Karpas-422 (cell line): Measurements from ENCODE around the gene LTK. TPM values are rescaled to one million over a fixed set of nuclear protein-coding genes. Genes with fewer than 3 reads are reported as not detected.

ENCODE experiments used
- DNase-seq: peaks from one replicate; pipeline ENCODE4 v3.0.0-alpha.2; 2015
- H2AFZ ChIP-seq: fragments of 200-600 bp; sonication (generic); 2 replicates; pipeline ENCODE4 v1.6.1; 2014; ENCODE audit warnings: antibody characterized with exemption, low read length, mixed read lengths
- H3K27ac ChIP-seq: fragments of 200-600 bp; sonication (generic); 2 replicates; pipeline ENCODE4 v1.5.1; 2014; ENCODE audit warnings: mild to moderate bottlenecking, low read length, moderate library complexity
- H3K27me3 ChIP-seq: fragments of 200-600 bp; sonication (generic); 2 replicates; pipeline ENCODE4 v1.6.1; 2014; ENCODE audit warnings: low read length, mixed read lengths
- H3K36me3 ChIP-seq: fragments of 200-600 bp; sonication (generic); 2 replicates; pipeline ENCODE4 v1.6.1; 2014; ENCODE audit warnings: low read length, mixed read lengths; ENCODE audit not compliant: insufficient read depth
- H3K4me1 ChIP-seq: fragments of 200-600 bp; sonication (generic); 2 replicates; pipeline ENCODE4 v1.6.1; 2014; ENCODE audit warnings: mild to moderate bottlenecking, low read length, mixed read lengths
- H3K4me2 ChIP-seq: fragments of 200-600 bp; sonication (generic); 2 replicates; pipeline ENCODE4 v1.6.1; 2014; ENCODE audit warnings: low read length, low read depth, mild to moderate bottlenecking; ENCODE audit not compliant: poor library complexity, severe bottlenecking
- H3K4me3 ChIP-seq: fragments of 200-600 bp; sonication (generic); 2 replicates; pipeline ENCODE4 v1.5.1; 2014; ENCODE audit warnings: mild to moderate bottlenecking, antibody characterized with exemption, low read length, mixed read lengths
- H3K79me2 ChIP-seq: fragments of 200-600 bp; sonication (generic); 2 replicates; pipeline ENCODE4 v1.6.1; 2014; ENCODE audit warnings: mild to moderate bottlenecking, low read length, mixed read lengths
- H3K9ac ChIP-seq: fragments of 200-600 bp; sonication (generic); 2 replicates; pipeline ENCODE4 v1.6.0; 2014; ENCODE audit warnings: low read length
- H3K9me2 ChIP-seq: fragments of 200-600 bp; sonication (generic), shearing (Covaris generic); replicated peaks from 2 replicates; pipeline ENCODE4 v1.6.0; 2014; ENCODE audit warnings: mild to moderate bottlenecking, low read length, moderate library complexity; ENCODE audit not compliant: insufficient read depth
- H3K9me3 ChIP-seq: fragments of 300-700, 200-600 bp; sonication (generic); 2 replicates; pipeline ENCODE4 v1.6.1; 2014; ENCODE audit warnings: low read length, mixed read lengths
- H4K20me1 ChIP-seq: fragments of 200-600 bp; sonication (generic); 2 replicates; pipeline ENCODE4 v1.6.1; 2014; ENCODE audit warnings: mild to moderate bottlenecking, antibody characterized with exemption, low read length, low read depth; ENCODE audit not compliant: insufficient read depth
- total RNA-seq: library from RNA; depleted of rRNA; stranded (reverse); fragments of >200 nt; shearing (Covaris generic); gene quantifications from 2 replicates; pipeline ENCODE4 v1.2.3, GENCODE V29; 2014; ENCODE audit warnings: low replicate concordance

Gene LTK
- total RNA-seq, 1 experiment from 2014 or later: 0.78 TPM

- Histone ChIP-seq H3K79me2 (no peaks in the 10 kb centered on the region), H3K4me2 (peak overlapping the region; percentile 84), H3K9ac (0 out of 2 replicates have a peak overlapping the region, but pooled peaks have one; percentile 59), H4K20me1 (no peaks in the 10 kb centered on the region), H3K27ac (no peak overlapping the region), H3K4me1 (peaks cover 26% of the 10 kb centered on the region), H3K27me3 (no peaks in the 10 kb centered on the region), H3K9me3 (no peaks in the 10 kb centered on the region), H3K36me3 (no peaks in the 10 kb centered on the region), H3K4me3 (peak overlapping the region; percentile 68), H2AFZ (peak overlapping the region; percentile 51; the same call in 1 of the 2 replicates), H3K9me2 (no peaks in the 10 kb centered on the region)
- peak; percentile 92 for DNase-seq
Measured at GRCh38 chr15:41557673-41558399, 44.2 kb upstream of the LTK start.

GRCh38 chr15:41556677-41557076 is 43.0 kb upstream of the LTK start:
- peaks cover 26% of the 10 kb centered on the region for H3K4me1 ChIP-seq
- H3K4me2 ChIP-seq: peak overlapping the region; percentile 38
- H4K20me1 ChIP-seq: no peaks in the 10 kb centered on the region
- H3K27ac ChIP-seq: no peak overlapping the region
- no peaks in the 10 kb centered on the region for H3K36me3 ChIP-seq
- peak overlapping the region; percentile 75; the same call in 1 of the 2 replicates for H2AFZ ChIP-seq
- no peaks in the 10 kb centered on the region for H3K9me2 ChIP-seq
- no peaks in the 10 kb centered on the region for H3K27me3 ChIP-seq
- no peak overlapping the region for H3K9ac ChIP-seq
- H3K4me3 ChIP-seq: no peak overlapping the region
- no peak for DNase-seq
- no peaks in the 10 kb centered on the region for H3K9me3 ChIP-seq
- H3K79me2 ChIP-seq: no peaks in the 10 kb centered on the region

- Histone ChIP-seq H3K4me1 (peaks cover 26% of the 10 kb centered on the region), H3K4me3 (no peak overlapping the region), H3K27me3 (no peaks in the 10 kb centered on the region), H3K9me3 (no peaks in the 10 kb centered on the region), H3K9ac (no peak overlapping the region), H3K36me3 (no peaks in the 10 kb centered on the region), H2AFZ (no peak overlapping the region), H3K79me2 (no peaks in the 10 kb centered on the region), H3K9me2 (no peaks in the 10 kb centered on the region), H3K4me2 (no peak overlapping the region), H4K20me1 (no peaks in the 10 kb centered on the region), H3K27ac (no peak overlapping the region)
- no peak for DNase-seq
Measured at GRCh38 chr15:41554915-41555314, 41.3 kb upstream of the LTK start.

- Histone ChIP-seq H3K4me3 (no peak overlapping the region), H4K20me1 (no peaks in the 10 kb centered on the region), H3K9me2 (no peaks in the 10 kb centered on the region), H3K4me2 (no peak overlapping the region), H3K36me3 (no peaks in the 10 kb centered on the region), H3K9me3 (no peaks in the 10 kb centered on the region), H2AFZ (no peak overlapping the region), H3K27me3 (no peaks in the 10 kb centered on the region), H3K4me1 (peaks cover 22% of the 10 kb centered on the region), H3K9ac (no peak overlapping the region), H3K27ac (no peak overlapping the region), H3K79me2 (no peaks in the 10 kb centered on the region)
- no peak for DNase-seq
Measured at GRCh38 chr15:41554343-41554742, 40.7 kb upstream of the LTK start.

GRCh38 chr15:41553731-41554130 is 40.1 kb upstream of the LTK start:
- no peak overlapping the region for H3K27ac ChIP-seq
- no peak overlapping the region for H3K4me3 ChIP-seq
- H3K4me1 ChIP-seq: peaks cover 20% of the 10 kb centered on the region

GRCh38 chr15:41550066-41550775 is 36.6 kb upstream of the LTK start:
- H3K36me3 ChIP-seq: no peaks in the 10 kb centered on the region
- H2AFZ ChIP-seq: no peak overlapping the region
- no peaks in the 10 kb centered on the region for H4K20me1 ChIP-seq
- no peaks in the 10 kb centered on the region for H3K9me3 ChIP-seq
- no peaks in the 10 kb centered on the region for H3K27me3 ChIP-seq
- no peaks in the 10 kb centered on the region for H3K4me1 ChIP-seq
- no peak for DNase-seq
- H3K4me3 ChIP-seq: no peak overlapping the region
- no peaks in the 10 kb centered on the region for H3K79me2 ChIP-seq
- H3K27ac ChIP-seq: no peak overlapping the region
- H3K9me2 ChIP-seq: no peaks in the 10 kb centered on the region
- no peak overlapping the region for H3K9ac ChIP-seq
- H3K4me2 ChIP-seq: no peak overlapping the region

More at GRCh38 chr15:41553731-41554130, 40.1 kb upstream of the LTK start:
- Histone ChIP-seq H3K9me2 (no peaks in the 10 kb centered on the region), H4K20me1 (no peaks in the 10 kb centered on the region), H3K36me3 (no peaks in the 10 kb centered on the region), H3K27me3 (no peaks in the 10 kb centered on the region), H3K79me2 (no peaks in the 10 kb centered on the region), H3K4me2 (no peak overlapping the region), H3K9me3 (no peaks in the 10 kb centered on the region), H2AFZ (no peak overlapping the region), H3K9ac (no peak overlapping the region)
- no peak for DNase-seq

GRCh38 chr15:41546851-41547786 is 33.5 kb upstream of the LTK start:
- no peak overlapping the region for H2AFZ ChIP-seq
- H3K36me3 ChIP-seq: no peaks in the 10 kb centered on the region
- DNase-seq: no peak
- no peaks in the 10 kb centered on the region for H3K27me3 ChIP-seq
- H3K9me3 ChIP-seq: no peaks in the 10 kb centered on the region
- H3K4me3 ChIP-seq: no peak overlapping the region
- peaks cover 15% of the 10 kb centered on the region for H3K4me1 ChIP-seq
- no peaks in the 10 kb centered on the region for H4K20me1 ChIP-seq
- no peak overlapping the region for H3K27ac ChIP-seq
- H3K9ac ChIP-seq: no peak overlapping the region
- no peak overlapping the region for H3K4me2 ChIP-seq
- peaks cover 20% of the 10 kb centered on the region for H3K79me2 ChIP-seq
- no peaks in the 10 kb centered on the region for H3K9me2 ChIP-seq

- Histone ChIP-seq H3K4me2 (no peak overlapping the region), H3K4me1 (peaks cover 15% of the 10 kb centered on the region), H4K20me1 (no peaks in the 10 kb centered on the region), H3K4me3 (no peak overlapping the region), H3K36me3 (no peaks in the 10 kb centered on the region), H2AFZ (no peak overlapping the region), H3K9me3 (no peaks in the 10 kb centered on the region), H3K79me2 (peaks cover 32% of the 10 kb centered on the region), H3K9ac (no peak overlapping the region), H3K9me2 (no peaks in the 10 kb centered on the region), H3K27ac (no peak overlapping the region), H3K27me3 (no peaks in the 10 kb centered on the region)
- DNase-seq: no peak
Measured at GRCh38 chr15:41545218-41545617, 31.6 kb upstream of the LTK start.
